ENCODE results near the gene TUBB6.
A peak's percentile ranks its signal among the peaks of the same experiment; 100 is the strongest.

Gene TUBB6

GRCh38 chr18:12315490-12315889, 7.4 kb downstream of the TUBB6 start:
- no peak for TF ChIP-seq CTCF (conservative IDR thresholded peaks at IDR 0.05; ENCODE audit: low read depth, low read length)
- DNase-seq (ENCODE audit: low read depth), result no peak
- H3K4me3 ChIP-seq (ENCODE audit: low read depth, low read length), result no peak overlapping the region

GRCh38 chr18:12315911-12316310, 7.9 kb downstream of the TUBB6 start:
- H3K4me3 ChIP-seq (ENCODE audit: low read depth, low read length), result no peak overlapping the region
- no peak for TF ChIP-seq CTCF (conservative IDR thresholded peaks at IDR 0.05; ENCODE audit: low read depth, low read length)
- no peak for DNase-seq (ENCODE audit: low read depth)

GRCh38 chr18:12317664-12318333, 9.8 kb downstream of the TUBB6 start:
- DNase-seq (ENCODE audit: low read depth), result peak; percentile 82
- no peak for TF ChIP-seq CTCF (conservative IDR thresholded peaks at IDR 0.05; ENCODE audit: low read depth, low read length)
- no peak overlapping the region for H3K4me3 ChIP-seq (ENCODE audit: low read depth, low read length)

- H3K4me3 ChIP-seq (ENCODE audit: low read depth, low read length), result no peak overlapping the region
- TF ChIP-seq CTCF (conservative IDR thresholded peaks at IDR 0.05; ENCODE audit: low read depth, low read length), result no peak
- DNase-seq (ENCODE audit: low read depth), result no peak
Measured at GRCh38 chr18:12318334-12318697, 10.3 kb downstream of the TUBB6 start.

- DNase-seq (ENCODE audit: low read depth), result no peak
- no peak for TF ChIP-seq CTCF (conservative IDR thresholded peaks at IDR 0.05; ENCODE audit: low read depth, low read length)
- no peak overlapping the region for H3K4me3 ChIP-seq (ENCODE audit: low read depth, low read length)
Measured at GRCh38 chr18:12318857-12319256, 10.8 kb downstream of the TUBB6 start.

- DNase-seq (ENCODE audit: low read depth), result no peak
- no peak for TF ChIP-seq CTCF (conservative IDR thresholded peaks at IDR 0.05; ENCODE audit: low read depth, low read length)
- H3K4me3 ChIP-seq (ENCODE audit: low read depth, low read length), result no peak overlapping the region
Measured at GRCh38 chr18:12321333-12321732, 13.3 kb downstream of the TUBB6 start.

- TF ChIP-seq CTCF (conservative IDR thresholded peaks at IDR 0.05; ENCODE audit: low read depth, low read length), result no peak
- DNase-seq (ENCODE audit: low read depth), result no peak
- H3K4me3 ChIP-seq (ENCODE audit: low read depth, low read length), result no peak overlapping the region
Measured at GRCh38 chr18:12324991-12325725, 17.1 kb downstream of the TUBB6 start.
